ENCODE measurements around the gene LRRC57.

Gene LRRC57

GRCh38 chr15:42490671-42491538, 57.7 kb downstream of the LRRC57 start, which contains the start of gene ZNF106:
ZNF106 (minus strand) TSS chr15:42491141; CDS start chr15:42472289, 18,852 bp downstream.
- peak; percentile 56 for DNase-seq

GRCh38 chr15:42490291-42490670, 58.3 kb downstream of the LRRC57 start:
- no peak for DNase-seq

Data from NCI-H2107 (cell line).